Measurements from ENCODE around the gene TJAP1.

GRCh38 chr6:43540507-43540906 lies 63.1 kb downstream of the TJAP1 start:
- TF ChIP-seq POLR2AphosphoS5 (IDR thresholded peaks at IDR 0.05; ENCODE audit: borderline replicate concordance, low read depth, low read length) (no peak), EZH2 (IDR thresholded peaks at IDR 0.05) (no peak)
